DMS153 treated with DMSO at 0.1 percent for 48 hours (cell line): ENCODE measurements around the gene ATOH1.

Source experiments
- DNase-seq: peaks from one replicate; lab custom pipeline; 2025; ENCODE audit not compliant: unreplicated experiment; lab: John Stamatoyannopoulos, UW

ATOH1 gene

GRCh38 chr4:93834249-93835066 is 5.9 kb downstream of the ATOH1 start:
- no peak for DNase-seq

DNA sequence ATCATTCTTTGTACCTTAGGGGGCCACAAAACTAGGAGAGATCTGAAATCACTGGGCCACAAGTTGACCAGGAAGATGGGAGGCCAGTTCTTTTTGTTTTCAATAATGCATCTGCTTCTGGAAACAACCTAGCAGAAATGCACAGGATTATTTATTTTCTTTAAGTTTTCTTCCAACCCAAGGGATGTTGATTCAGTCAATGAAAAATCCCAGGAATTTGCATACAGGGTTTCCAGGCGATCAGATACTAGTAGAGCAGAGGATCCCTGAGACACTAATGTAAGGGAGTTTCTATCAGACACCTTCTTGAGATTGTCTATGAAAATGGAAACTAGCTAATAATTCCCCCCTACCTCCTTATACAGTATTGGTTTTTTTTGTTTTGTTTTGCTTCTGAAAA is 7.4 kb downstream of the ATOH1 start:
- no peak for DNase-seq

GRCh38 chr4:93839704-93840103 is 11.2 kb downstream of the ATOH1 start:
- no peak for DNase-seq

GRCh38 chr4:93841803-93842345 is 13.3 kb downstream of the ATOH1 start:
- no peak for DNase-seq

GRCh38 chr4:93842601-93843252 is 14.2 kb downstream of the ATOH1 start:
- DNase-seq, result no peak

DNA sequence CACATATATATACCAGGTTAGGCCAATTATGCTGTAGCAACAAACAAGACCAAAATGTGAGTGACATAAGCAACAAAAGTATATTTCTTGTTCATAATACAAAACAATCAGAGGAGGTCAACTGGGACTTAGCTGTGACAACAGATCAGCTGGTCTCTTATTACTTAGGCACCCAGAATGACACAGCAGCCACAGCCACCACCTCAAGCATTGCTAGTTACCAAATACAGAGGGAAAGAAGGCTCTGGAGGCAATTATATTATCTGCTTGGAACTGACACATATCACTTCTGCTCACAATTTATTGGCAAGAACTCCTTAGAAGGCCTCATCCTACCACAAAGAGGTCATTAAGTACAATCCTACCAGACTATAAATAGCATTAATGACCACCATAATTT is 15.2 kb downstream of the ATOH1 start:
- DNase-seq, result no peak

DNA sequence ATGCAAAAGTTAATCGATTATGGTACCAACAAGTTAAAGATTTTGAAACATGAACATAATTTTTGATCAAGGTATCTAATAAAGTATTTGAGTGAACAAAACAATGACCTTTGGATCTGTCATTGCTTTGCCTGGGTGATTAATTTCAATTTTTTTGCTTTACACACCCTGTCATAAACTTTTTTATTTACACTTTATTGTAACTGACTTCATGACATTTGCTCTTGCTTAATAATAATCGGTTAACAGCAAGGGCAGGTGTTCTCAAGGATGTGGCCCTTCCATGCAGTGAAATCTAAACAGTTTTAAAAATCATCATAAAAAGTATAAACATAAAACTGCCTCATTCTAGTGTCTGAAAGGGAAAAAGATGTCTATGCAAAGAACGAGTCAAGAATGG is 24.1 kb downstream of the ATOH1 start:
- no peak for DNase-seq

- DNase-seq, result no peak
Measured at GRCh38 chr4:93855926-93856325, 27.4 kb downstream of the ATOH1 start.

- DNase-seq, result no peak
Measured at GRCh38 chr4:93865650-93866049, 37.1 kb downstream of the ATOH1 start.

DNA sequence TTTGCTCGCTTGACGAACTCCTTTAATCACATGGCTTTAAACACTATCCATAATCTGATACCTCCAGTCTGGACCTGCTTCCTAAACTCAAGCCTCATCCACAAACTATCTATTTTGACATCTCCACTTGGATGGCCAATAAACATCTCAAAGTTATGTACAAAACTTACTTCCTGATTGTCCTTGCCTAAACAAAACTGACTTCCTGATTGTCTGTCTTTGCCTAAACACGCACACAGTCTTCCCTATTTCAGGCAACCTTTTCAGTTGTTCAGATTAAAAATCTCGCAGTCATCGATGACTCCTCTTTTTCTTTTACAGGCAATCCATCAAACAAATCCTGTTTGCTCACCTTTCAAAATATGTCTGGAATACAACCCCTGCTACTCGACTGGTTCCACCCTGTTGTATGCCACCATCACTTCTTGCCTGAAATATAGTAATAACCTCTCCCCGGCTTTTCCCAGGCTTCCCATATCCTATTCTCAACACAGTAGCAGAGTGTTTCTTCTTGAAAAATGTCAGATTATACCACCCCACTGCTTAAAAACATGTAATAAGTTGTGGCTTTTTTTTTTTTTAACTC is 39.0 kb downstream of the ATOH1 start:
- DNase-seq, result no peak

- no peak for DNase-seq
Measured at GRCh38 chr4:93870876-93871458, 42.4 kb downstream of the ATOH1 start.

DNA sequence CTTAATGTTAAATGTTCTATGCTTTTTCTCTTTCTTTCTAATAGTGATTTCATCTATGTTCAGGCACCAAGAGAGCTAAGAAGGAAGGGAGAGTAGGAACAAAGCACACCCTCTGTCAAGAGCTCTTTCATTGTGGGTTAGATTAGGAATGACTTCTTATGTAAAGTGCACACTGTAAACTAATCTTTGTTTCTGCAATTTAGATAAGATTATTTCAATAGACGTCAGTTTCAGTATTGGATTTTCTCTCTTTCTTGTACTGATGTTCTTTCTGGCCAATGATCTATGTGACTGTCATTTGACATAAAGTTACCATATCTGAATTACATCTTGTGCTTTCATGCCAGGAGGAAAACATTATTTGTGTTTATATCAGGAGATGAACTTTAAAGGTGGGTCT is 48.2 kb downstream of the ATOH1 start:
- no peak for DNase-seq

- DNase-seq, result no peak
Measured at GRCh38 chr4:93878566-93878965, 50.0 kb downstream of the ATOH1 start.

- DNase-seq, result no peak
Measured at GRCh38 chr4:93879919-93880318, 51.4 kb downstream of the ATOH1 start.
